ENCODE results near the gene CDC14B.

DNA sequence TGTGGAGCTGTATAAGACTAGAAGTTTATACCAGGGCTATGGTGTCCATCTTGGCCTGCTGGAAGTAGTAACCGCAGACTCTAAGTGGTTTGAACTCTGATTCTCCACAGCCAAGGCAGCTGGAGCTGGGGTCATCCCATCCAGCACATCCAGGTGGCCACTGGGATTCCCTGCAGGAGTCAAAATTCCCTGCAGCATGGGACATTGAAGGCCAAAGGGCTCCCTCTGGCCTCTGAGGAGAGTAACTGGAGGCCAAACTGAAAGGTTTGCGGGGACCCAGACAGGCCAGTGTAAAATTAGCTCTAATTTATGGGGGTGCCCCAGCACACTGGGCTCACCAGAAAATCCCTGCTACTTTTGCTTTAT is 47.7 kb upstream of the CDC14B start:
- TF ChIP-seq, protein P1, sequence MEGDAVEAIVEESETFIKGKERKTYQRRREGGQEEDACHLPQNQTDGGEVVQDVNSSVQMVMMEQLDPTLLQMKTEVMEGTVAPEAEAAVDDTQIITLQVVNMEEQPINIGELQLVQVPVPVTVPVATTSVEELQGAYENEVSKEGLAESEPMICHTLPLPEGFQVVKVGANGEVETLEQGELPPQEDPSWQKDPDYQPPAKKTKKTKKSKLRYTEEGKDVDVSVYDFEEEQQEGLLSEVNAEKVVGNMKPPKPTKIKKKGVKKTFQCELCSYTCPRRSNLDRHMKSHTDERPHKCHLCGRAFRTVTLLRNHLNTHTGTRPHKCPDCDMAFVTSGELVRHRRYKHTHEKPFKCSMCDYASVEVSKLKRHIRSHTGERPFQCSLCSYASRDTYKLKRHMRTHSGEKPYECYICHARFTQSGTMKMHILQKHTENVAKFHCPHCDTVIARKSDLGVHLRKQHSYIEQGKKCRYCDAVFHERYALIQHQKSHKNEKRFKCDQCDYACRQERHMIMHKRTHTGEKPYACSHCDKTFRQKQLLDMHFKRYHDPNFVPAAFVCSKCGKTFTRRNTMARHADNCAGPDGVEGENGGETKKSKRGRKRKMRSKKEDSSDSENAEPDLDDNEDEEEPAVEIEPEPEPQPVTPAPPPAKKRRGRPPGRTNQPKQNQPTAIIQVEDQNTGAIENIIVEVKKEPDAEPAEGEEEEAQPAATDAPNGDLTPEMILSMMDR (IDR thresholded peaks at IDR 0.05; ENCODE audit: insufficient read depth, low read length): no peak
- no peak for TF ChIP-seq POLR2AphosphoS5 (IDR thresholded peaks at IDR 0.05; ENCODE audit: low read depth)

Data from HL-60 (cell line).